Measurements from ENCODE around the gene XRCC6.
"Not testable (repeated sequence)": the region's sequence is repeated elsewhere in the genome, so short reads cannot be mapped to it uniquely, and the experiment has no call there.

The XRCC6 gene

DNA sequence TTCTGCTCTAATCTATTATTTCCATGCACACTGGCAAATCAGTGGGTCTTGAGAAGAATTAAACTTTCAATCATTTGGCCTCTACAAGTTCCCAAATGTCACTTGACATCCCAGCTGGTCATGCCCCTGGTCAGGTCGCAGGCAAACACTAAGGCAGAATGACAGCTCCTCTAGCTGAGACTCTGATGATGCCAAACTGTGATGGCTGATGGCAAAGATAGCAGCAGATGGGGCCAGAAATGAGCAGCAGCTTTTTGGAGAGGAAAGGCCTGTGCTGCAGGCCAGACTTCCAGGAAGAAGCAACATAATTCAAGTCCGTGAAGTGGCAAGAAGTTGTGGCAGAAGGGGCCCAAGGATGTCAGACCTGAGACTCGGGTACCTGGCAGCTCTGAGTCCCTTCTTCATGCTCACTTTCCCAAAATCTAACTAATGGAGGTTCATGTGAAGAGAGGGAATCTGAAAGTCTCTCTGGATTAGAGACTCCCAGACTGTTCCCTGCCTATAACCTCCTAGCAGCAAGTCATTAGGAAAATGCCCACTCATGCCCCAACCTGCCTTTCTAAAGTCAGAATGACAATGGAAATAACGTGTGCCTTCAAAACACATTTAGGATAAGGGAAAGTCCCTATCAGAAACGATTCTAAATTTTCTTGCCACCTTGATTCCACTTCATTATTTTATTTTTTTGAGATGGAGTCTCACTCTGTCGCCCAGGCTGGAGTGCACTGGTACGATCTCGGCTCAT lies 22.0 kb upstream of the XRCC6 start:
- no peak for DNase-seq

DNA sequence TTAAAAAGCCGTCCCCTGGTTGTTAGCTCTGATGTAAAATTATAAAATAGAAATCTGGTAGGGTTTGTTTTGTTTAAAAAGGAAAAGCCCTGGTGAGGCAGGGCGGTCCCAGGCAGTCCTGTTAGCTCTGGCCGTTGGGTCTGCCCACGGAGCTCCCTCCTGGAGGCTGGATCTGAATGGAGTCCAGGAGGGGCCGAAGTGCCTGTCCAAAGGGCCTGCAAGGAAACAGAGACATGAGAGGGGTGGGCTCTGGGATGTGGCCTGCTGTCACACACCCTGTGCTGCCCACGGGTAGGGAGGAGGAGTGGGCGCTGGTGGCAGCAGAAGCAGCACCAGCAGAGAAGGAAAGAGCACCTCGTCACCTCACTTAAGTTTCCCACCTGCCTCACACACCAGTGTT lies 20.1 kb upstream of the XRCC6 start:
- DNase-seq = no peak

DNA sequence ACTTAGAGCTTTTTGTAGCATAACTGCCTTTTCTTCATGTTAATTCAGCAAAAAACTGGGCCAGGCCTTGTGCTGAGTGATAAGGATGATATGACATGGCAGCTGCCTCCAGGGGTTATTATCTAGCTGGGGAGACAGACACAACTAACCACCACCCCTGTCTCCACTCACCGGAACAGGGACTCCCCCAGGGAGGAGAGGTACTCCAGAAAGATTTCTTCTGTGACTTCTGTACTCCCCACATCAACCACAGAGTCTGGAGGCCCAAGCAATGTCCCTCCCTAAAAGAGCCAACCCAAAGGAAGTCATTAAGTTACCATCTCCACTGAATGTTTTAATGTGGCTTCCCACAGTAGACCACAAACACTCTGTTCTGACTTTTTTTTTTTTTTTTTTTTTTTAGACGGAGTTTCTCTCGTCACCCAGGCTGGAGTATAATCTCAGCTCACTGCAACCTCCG lies 17.2 kb upstream of the XRCC6 start:
- DNase-seq = no peak

DNA sequence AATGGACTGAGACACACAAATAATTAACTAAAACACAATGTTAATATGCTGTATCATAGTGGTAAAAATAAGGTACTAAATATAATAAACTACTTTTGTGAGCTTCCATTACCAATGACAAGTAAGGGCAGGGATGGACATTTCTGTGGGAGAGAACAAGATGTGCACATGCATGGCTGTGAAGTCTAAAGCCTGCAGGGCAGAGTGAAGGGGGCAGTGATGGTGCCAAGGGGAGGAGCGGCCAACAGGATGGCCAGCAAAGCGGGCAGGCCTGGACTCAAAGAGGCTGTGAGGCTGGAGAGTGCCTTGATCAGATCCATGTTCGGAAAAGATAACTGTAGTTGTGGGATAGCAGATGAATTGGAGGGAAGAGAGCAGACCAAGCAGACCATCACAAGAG lies 12.7 kb upstream of the XRCC6 start:
- no peak for DNase-seq

DNA sequence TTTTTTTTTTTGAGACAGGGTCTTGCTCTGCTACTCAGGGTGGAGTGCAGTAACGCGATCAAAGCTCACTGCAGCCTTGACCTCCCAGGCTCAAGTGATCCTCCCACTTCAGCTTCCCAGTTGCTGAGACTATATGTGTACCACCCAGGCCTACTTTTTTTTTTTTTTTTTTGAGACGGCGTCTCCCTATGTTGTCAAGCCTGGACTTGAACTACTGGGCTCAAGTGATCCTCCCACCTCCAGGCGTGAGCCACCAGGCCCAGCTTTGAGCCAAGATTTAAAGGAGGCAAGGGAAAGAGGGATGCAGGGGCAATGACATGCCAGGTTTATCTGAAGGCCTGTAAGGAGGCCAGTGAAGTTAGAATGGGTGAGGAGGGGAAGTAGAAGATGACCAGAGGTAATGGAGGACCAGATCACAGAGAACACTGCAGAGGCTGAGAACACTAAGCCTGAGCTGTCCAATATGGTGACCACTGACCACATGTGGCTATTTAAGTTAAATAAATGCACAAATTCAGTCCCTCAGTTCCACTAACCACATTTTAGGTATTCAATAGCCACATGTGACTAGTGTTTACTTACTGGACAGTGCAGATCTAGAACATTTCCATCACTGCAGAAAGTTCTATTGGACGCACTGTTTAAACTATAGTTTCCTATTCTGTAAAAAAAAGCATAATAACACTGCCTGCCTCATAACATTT lies 8.3 kb upstream of the XRCC6 start:
- no peak for DNase-seq

DNA sequence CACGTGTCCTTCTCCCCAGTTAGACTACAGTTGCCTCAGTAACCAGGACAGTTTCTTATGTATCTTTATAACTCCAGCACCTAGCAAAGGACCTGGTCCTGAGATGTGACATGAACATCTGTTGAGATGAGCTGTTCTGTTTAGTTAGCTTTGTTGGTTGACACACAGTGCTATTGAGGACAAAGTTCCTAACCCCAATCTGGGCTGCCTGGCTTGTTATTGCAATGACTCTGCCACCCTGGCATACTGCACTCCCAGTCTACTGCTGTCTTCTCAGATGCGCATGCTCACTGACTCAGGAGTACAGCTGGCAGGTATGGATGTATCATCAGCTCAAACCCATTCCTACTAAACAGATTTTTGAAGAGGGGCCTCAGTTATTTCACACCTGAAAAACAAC lies 7.6 kb upstream of the XRCC6 start:
- no peak for DNase-seq

DNA sequence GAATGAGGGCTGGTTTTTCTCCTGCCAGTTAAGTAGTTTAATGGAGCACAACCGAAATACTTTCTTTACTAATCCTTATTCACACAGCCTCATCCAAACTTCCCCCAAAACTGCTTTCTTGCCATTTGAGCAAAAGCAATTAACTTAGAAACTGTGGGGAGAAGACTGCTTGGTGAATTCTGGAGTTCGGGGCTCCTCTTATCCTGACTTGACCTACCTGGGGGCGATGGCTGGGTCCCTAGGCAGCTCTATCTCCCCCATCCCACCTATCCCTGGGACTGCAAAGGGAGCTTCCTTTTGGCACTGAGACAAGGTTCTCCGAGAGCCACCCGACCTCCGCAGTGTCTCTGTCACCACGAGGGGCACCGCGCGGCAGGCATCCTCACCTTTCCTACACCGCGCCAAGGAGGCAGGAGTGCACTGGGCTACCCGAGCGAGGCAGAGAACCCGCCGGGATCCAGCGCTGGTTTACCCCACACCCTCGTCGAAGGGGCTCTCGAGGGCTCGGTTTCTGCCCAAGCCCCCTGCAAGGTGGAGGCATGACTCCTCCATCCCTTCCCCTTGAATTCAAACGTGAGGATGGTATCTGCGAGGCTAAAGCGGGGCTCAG lies 1.0 kb upstream of the XRCC6 start:
- DNase-seq = peak; percentile 34 to 71

DNA sequence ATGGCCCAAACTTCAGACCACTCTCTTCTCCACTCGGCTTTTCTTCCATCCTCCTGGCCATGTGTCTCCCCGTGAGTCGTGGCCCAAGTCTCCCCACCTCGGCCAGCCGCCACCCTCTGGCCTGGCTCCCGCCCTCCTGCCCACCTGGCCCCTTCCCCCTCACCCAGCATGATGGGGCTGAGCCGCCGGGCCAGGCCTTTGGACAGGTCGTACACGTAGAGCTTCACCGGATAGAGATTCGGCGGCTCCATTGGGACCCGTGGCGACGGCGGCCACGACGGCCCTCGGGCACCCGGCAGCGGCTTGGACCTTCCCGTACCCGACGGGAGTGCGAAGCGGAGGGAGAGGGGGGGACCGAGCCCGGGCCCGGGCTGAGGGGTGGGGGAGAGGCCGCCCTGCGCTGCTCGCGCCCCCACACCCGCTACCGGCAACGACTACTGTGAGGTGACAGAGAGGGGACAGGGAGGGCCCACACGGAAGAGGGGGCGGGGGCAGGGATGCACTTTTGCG lies 451 bp upstream of the XRCC6 start, which contains the start of gene DESI1:
TSS of gene DESI1 (minus strand) at position 455 of the 510 bp plus-strand sequence. CDS start at position 251, 204 bp downstream.
- DNase-seq = peak; percentile 34 to 71

DNA sequence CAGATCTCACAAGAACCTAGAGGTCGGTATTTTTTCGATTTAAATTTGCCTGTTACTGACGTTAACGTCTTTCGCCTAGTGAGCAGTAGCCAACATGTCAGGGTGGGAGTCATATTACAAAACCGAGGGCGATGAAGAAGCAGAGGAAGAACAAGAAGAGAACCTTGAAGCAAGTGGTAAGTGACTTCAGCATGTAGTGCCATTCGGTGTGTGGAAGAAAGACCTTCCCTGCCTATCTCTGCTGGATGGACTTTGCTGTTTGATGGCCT lies 750 bp downstream of the XRCC6 start:
- no peak for DNase-seq

DNA sequence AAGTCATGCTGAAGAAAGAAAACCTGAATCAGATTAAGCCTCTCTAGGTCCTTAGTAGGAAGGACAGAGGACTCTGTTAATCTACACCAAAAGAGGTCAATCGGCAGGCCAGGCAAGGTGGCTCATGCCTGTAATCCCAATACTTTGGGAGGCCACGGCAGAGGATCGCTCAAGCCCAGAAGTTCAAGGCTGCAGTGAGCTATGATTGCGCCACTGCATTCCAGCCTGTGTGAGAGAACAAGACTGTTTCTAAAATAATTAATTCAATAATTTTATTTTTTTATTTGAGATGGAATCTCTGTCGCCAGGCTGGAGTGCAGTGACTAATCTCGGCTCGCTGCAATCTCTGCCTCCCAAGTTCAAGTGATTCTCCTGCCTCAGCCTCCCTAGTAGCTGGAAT lies 4.5 kb downstream of the XRCC6 start:
- no peak for DNase-seq

DNA sequence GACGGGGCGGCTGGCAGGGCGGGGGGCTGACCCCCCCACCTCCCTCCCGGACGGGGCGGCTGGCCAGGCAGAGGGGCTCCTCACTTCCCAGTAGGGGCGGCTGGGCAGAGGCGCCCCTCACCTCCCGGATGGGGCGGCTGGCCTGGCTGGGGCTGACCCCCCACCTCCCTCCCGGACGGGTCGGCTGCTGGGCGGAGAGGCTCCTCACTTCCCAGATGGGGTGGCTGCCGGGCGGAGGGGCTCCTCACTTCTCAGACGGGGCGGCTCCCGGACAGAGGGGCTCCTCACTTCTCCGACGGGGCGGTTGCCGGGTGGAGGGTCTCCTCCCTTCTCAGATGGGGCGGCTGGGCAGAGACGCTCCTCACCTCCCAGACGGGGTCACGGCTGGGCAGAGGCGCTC lies 10.0 kb downstream of the XRCC6 start:
- not testable (repeated sequence) for DNase-seq

DNA sequence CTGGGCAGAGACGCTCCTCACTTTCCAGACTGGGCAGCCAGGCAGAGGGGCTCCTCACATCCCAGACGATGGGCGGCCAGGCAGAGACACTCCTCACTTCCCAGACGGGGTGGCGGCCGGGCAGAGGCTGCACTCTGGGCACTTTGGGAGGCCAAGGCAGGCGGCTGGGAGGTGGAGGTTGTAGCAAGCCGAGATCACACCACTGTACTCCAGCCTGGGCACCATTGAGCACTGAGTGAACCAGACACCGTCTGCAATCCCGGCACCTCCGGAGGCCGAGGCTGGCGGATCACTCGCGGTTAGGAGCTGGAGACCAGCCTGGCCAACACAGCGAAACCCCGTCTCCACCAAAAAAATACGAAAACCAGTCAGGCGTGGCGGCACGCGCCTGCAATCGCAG lies 10.5 kb downstream of the XRCC6 start:
- not testable (repeated sequence) for DNase-seq

DNA sequence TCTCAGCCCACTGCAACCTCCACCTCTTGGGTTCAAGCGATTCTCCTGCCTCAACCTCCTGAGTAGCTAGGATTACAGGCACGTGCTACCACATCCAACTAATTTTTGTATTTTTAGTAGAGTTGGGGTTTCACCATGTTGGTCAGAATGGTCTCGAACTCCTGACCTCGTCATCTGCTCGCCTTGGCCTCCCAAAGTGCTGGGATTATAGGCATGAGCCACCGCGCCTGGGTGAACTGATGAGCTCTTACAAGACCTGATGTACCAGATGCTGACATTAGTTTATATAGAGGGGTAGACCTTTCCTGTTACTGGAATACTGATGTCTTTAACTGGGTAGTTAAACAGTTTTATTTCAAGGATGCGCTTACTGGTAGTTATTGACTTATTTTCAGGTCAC lies 13.5 kb downstream of the XRCC6 start:
- DNase-seq = not testable (repeated sequence)

DNA sequence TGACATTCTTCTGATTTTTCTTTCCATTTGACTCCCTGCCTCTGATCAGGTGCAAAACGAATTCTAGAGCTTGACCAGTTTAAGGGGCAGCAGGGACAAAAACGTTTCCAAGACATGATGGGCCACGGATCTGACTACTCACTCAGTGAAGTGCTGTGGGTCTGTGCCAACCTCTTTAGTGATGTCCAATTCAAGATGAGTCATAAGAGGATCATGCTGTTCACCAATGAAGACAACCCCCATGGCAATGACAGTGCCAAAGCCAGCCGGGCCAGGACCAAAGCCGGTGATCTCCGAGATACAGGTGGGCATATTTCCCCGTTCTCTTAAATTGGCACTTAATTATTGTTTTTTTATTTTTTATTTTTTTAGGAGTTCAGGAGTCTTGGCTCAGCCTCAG lies 15.4 kb downstream of the XRCC6 start:
- no peak for DNase-seq

DNA sequence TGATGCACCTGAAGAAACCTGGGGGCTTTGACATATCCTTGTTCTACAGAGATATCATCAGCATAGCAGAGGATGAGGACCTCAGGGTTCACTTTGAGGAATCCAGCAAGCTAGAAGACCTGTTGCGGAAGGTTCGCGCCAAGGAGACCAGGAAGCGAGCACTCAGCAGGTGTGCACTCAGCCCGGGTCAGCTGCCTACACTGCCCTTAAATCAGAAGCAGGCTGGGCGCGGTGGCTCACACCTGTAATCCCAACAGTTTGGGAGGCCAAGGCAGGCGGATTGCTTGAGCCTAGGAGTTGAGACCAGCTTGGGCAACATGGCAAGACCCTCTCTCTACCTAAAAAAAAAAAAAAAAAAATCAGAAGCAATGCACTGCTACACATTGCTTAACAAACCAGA lies 16.5 kb downstream of the XRCC6 start:
- not testable (repeated sequence) for DNase-seq

DNA sequence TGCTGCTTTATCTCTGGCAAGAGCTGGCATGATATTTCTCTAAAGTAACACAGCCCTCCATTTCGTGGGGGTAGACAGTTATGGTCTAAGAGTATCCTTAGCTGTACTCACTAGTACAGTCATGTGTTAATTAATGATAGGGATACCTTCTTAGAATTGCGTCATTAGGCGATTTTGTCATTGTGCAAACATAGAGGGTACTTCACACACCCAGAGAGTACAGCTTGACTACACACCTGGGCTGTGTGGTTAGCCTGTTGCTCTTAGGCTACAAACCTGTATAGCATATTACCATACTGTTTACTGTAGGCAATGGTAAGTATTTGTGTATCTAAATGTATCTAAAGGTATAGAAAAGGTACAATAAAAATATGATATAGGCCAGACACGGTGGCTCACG lies 17.0 kb downstream of the XRCC6 start:
- no peak for DNase-seq

DNA sequence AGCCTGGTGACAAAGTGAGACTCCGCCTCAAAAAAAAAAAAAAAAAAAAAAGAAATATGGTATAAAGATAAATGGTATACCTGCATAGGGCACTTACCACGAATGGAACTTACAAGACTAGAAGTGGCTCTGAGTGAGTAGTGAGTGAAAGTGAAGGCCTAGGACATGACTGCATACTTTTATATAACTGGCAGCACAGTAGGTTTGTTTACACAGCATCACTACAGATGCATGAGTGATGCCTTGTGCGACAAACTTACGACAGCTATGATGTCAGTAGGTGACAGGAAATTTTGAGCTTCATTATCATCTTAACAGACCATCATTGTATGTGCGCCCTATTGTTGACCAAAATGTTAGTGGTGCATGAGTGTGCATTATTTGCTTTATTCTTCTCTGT lies 17.7 kb downstream of the XRCC6 start:
- DNase-seq = no peak

DNA sequence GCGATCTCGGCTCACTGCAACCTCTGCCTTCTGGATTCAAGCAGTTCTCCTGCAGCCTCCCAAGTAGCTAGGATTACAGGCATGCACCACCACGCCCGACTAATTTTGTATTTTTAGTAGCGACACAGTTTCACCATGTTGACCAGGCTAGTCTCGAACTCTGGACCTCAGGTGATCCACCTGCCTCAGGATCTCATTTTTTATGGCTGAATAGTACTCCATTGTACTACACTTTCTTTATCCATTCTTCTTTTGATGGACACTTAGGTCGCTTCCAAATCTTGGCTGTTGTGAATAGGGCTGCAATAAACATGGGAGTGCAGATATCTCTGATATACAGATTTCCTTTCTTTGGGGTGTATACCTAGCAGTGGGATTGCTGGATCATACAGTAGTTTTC lies 20.8 kb downstream of the XRCC6 start:
- no peak for DNase-seq

DNA sequence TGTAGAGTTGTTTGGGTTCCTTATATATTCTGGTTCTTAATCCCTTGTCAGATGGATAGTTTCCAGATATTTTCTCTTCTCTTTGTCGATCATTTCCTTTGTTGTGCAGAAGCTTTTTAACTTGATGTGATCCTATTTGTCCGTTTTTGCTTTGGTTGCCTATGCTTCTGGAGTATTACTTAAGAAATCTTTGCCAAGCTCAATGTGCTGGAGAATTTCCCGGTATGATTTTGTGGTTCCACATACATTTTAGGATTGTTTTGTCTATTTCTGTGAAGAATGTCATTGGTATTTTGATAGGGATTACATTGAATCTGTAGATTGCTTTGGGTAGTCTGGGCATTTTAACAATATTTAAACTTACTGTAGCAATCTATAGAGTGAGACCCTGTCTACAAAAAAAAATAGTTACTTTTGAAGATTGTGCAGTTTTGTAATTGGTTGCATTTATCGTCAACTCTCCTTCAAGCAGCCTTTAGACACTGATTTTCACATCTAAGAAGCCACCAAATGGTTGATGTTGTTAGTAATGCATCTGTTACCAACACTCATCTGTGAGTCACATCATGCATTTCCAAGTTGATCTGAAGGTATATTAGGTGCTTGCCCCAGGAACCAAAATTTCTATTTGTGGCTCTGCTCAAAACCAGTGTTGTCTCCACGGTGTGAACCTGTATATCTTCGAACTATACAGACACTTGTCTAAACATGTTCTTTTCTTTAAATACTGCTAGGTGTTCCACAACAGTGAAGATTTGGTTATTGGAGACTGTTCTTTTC lies 21.4 kb downstream of the XRCC6 start:
- DNase-seq = no peak

DNA sequence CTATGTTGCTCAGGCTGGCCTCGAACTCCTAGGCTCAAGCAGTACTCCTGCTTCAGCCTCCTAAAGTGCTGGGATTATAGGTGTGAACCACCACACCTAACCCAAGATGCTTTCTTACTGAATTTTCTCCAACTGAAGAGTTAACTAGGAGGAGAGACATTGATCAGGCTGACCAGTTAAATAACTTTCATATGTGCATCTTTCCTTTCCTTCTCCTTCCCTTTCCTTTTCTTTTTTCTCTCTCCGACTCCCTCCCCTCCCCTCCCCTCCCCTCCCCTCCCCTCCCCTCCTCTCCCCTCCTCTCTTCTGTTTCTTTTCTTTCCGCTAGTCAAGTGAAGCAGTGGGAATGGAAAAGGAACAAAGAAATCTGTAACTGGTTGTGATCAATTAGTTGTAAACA lies 26.7 kb downstream of the XRCC6 start:
- DNase-seq = no peak

DNA sequence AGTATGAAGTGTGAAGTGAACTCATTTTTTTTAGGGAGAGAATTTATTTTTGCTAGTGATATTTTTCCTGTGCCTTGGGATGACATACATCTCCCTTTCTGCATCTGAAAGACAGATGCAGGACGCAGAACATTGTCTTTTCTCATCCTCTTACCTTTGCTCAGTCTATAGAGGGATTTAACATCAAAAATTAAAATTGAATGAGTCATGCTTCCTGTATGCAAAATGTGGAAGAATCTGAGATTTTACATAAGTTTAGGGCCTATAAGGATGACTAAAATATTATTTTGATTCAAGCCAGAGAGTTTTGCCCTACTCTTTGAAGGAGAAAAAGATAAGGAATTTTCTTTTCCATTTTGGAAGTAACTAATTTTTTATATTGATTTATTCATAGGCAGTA lies 27.3 kb downstream of the XRCC6 start:
- no peak for DNase-seq

DNA sequence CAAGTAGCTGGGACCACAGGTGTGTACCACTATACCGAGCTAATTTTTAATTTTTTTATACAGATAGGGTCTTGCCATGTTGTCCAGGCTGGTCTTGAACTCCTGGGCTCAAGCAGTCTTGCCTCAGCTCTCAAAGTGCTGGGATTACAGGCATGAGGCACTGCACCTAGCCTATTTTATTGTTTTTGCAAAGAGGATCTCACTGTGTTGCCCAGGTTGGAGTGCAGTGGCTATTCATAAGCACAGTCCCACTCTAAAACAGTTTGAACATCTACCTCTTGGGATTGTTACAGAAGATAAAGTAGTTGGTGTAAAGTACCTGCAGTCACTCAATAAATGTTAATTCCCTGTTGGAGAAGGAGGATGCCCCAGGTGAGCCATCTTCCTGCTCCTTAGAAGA lies 29.1 kb downstream of the XRCC6 start:
- DNase-seq = no peak

DNA sequence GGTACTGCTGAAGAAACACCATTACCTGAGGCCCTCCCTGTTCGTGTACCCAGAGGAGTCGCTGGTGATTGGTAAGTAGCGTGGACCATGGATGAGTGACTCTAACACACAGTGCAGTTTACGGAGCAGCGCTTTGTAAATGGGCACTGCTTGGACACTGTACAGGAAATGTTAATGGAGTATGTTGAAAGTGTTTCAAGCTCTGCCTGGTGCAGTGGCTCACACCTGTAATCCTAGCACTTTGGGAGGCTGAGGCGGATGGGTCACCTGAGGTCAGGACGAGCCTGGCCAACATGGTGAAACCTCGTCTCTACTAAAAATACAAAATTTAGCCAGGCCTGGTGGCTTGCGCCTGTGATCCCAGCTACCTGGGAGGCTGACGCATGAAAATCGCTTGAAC lies 29.7 kb downstream of the XRCC6 start:
- DNase-seq = no peak
